Stimulated activated CD4-positive, alpha-beta T cell treated with anti-CD3 and anti-CD28 coated beads, Interleukin-15, amount 100 ng/mL, for 24 hours (primary cell): ENCODE results near the gene RAMAC.
"Not testable (repeated sequence)": the region's sequence is repeated elsewhere in the genome, so short reads cannot be mapped to it uniquely, and the experiment has no call there.

ENCODE experiments used
- DNase-seq: peaks from one replicate; pipeline ENCODE4 v3.0.0-alpha.2; 2020

Gene RAMAC

DNA sequence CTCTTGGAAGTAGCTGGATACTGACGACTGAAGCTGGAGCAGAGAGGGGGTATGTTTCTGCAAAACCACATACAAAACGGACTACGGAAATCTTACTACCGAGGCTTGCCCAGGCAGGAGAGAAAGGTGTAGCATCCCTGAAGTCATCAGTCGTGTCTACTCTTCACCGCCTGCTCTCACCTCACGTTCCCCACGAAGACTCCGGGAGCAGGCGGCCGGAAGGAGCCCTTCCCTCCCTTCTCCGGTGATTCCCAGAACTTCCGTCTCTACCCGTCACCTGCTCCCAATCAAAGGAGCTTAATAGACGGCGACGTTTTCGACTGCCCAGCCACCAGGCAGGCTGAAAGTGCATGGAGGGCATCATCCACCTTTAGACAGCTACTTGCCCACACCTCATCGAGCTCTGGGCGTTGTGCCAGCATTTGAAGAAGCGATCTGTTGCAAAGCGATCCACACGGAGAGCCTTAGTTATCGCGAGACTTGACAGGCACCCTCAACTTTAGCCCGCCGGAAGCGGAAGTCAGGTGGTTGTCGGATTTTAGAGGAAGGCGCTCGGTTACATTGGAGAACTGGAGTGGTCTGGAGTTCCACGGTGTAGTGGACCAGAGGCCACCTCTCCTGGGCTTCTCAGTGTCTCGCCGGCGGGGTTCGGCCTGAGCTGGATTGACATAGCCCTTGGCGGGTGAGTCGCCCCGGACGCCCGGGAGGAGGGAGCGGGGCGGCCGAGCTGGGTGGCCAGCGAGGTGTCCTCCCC, at the start of gene RAMAC:
Gene RAMAC, plus strand, starts transcription at position 523 of the 754 bp plus-strand sequence. CDS start 2,809 bp downstream, outside the sequence.
- DNase-seq: peak; percentile 93

DNA sequence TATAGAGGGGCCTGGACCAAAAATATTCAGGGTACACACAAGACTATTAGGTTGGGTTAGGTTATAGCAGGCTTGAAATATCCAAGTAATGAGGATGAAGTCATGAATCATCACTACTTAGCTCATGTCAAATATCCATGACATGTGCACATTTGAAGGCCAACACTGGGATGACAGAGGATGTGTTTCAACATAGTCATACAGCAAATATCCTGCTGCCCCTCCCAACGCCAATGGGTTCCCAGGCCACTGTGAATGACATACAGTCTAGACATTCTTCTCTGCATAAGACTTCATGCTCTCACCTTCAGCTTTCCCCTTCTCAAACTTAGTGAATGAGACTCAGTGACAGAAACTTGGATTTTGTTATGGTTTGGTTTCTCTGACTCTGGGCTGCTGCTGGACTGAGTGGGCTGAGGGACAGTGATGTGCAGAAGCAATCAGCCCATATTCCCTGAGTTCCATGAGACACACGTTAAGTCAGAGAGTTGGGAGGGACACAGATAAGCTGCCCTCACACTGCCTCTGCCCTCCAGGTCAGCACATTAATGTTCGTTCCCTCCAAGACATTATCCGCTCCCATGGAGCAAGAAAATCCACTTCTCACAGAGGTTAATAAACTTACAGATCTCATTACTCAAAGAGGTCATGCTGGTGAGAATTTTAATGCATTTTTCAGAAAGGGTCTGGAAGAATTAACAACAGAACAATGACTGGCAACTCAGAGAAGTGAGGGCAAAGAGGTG, 48.9 kb upstream of the RAMAC start:
- no peak for DNase-seq

DNA sequence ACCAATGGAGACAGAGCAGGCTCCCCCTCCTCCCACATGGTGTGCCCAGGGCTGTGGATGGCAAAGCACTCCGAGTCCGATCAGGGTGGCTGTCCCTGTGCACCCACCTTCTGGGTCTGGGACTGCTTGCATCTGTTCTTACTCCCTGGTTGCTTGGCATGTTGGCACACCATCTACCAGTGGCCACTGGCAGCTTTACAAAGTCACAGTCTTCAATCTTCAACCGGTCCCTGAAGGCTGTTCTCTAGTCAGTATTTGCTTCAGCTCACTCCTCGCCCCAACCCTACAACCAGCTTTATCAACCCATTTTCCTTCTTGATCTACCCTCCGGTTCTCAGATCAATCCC, 48.3 kb upstream of the RAMAC start:
- DNase-seq: no peak

DNA sequence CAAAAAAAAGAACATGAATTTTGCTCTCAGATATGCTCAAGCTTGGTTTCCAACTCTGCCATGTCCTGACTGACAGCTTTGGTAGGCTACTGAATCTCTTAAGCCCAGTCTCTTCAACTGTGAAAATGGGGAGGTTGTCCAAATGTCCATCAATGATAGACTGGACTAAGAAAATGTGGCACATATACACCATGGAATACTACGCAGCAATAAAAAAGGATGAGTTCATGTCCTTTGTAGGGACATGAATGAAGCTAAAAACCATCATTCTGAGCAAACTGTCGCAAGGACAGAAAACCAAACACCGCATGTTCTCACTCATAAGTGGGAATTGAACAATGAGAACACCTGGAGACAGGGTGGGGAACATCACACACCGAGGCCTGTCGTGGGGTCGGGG, 46.3 kb upstream of the RAMAC start:
- not testable (repeated sequence) for DNase-seq

DNA sequence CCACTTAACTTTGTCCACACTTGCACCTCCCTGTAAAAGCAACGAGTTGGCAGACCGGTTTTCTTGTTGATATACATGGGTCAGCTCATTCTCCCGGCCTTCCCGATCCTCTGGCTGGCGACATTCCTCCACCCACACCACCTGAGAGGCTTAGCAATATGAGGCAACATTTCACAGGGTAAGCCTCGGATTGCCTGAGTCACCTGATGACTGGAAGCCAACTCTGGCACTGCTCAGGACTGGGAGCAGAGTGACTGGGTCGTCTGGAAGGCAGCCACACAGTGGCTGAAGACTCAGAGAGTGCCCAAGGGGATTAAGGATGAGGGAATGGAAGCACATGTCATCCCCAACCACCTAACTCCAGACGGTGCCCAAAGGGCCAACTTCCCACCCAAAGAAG, 43.3 kb upstream of the RAMAC start:
- no peak for DNase-seq

DNA sequence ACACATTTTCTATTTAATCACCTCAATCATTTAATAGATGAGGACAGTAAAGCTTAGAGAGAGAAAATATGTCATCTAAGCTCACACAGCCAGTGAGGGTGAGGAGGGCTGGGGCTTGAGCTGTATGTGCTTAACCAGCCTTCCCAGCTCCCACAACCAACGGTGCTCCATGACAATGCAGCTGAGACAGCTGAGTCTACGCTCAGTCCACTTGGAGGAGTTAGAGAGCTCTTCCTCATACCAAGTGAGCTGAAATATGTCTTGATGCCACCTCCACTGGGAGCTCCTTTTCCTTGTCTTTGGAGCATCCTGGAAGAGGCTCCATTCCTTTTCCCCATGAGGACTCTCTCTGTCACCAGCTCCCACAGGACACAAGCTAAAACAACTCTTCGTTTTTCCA, 42.8 kb upstream of the RAMAC start:
- no peak for DNase-seq

DNA sequence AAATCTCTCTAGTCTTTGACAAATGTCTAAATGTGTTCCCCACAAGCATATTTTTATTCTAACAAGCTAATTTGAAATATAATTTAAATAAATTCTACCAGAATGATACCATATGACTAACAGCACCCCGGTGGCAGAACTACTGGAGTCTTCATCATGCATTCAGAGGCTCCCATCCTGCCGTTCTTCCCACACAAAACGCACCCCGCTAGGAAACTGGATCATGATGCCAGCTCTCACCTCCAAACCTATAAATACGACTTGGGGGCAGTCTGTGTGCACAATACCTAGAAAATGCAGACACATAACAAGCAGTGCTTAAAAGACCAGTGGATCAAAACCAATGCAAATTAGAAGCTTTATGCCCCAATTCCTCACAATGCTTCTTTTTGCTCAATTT, 42.0 kb upstream of the RAMAC start:
- DNase-seq: no peak

DNA sequence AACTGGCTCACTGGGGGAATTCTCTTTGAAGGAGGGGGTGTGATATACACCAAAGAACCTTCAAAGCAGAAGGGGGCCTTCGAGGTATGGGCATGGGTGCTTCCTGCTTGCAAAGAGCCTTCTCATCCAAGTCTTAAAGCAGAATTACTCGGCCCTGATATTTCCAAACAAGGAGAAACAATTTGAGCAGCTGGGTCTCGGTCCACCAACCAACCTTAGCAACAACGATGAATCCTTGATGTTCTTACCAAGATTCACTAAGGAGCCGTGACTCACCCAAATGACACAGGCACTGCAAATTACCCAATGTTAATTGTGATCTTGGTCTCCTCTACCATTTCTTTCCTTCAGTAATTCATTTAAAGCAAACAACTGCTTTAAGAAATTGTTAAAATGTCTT, 41.2 kb upstream of the RAMAC start:
- no peak for DNase-seq

DNA sequence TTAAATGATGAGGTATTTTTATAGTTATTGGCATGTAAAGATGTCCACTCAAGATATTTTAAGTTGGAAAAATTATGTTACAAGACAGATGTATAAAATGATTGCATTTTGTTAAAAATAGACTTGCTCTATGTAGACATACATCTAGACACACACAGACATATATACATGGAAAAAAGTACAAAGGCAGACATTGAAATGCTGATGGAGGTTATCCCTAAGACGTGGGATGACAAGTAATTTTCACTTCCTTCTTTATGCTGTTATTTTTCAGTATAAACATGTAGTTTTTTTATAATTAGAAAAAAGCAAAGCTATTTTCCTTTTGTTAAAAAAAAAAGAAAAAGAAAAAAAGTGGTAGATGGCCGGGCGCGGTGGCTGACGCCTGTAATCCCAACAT, 40.7 kb upstream of the RAMAC start:
- DNase-seq: no peak

DNA sequence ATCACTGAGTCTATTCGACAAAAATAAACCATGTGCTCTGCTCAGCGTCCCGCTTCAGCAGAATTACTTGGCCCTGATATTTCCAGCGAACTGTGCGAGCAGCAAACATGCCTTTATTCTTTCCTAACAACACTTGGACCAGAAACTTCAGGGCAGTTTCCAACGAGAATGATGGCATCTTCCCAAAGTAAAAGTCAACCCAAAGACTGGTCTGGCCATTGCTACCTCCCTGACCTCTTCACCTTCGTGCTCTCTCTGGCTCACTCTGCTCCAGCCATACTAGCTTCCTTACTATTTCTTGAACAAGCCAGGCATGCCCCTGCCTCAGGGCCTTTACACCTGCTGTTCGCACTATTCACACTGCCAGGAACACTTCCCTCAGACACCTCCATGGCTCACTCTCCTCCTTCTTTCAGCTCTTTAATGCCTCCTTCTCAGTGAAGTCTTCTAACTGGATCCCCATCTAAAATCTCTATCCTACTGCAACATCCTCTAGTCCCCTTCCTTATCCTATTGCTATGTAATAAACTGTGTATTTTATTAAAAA, 39.8 kb upstream of the RAMAC start:
- DNase-seq: no peak

DNA sequence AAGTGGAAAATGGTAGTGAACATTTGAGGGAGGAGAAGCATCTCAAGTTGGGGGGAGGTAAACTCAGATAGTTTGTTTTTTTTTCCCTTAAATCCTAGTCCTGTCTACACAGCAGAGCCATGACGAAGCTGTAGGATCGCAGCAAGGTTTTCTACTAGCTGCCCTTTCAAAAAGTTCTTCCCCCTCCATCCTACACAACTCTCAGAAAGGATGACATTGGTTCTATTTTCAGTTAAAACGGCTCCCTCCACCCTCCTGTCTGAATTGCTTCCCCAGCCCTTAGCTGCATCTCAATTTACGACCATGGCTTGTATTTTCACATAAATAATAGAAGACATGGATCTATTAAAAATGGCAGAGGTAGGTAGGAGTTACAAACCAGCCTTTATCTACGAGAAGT, 35.7 kb upstream of the RAMAC start:
- DNase-seq: no peak

DNA sequence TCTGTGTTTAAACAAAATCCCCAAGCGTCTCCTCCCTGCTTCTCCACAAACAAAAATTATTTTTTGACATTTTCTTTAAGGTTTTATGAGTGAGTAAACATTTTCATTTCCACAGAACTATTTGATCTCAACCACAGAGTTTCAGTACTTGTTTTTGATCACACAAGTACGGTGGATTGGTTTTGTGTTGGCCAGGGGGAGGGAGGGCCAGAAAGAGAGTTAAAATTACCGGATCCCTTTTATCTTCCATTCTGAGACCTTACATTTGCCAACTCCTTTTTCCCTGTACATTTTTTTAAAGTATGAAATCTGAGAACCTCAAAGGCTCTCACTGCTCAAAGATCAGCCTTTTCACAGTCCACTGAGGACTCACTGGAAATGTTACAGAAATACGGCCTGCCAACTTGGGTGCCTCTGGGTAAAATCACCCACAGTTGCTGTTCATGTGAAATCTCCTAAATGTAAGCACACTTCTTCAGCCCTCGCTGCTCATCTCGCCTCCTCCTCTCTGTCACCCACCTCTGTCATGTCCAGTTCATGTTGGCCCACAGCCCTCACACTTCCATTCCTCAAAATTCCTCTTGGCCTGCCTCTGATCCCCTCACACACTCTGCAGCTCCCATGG, 35.2 kb upstream of the RAMAC start:
- DNase-seq: peak; percentile 19

DNA sequence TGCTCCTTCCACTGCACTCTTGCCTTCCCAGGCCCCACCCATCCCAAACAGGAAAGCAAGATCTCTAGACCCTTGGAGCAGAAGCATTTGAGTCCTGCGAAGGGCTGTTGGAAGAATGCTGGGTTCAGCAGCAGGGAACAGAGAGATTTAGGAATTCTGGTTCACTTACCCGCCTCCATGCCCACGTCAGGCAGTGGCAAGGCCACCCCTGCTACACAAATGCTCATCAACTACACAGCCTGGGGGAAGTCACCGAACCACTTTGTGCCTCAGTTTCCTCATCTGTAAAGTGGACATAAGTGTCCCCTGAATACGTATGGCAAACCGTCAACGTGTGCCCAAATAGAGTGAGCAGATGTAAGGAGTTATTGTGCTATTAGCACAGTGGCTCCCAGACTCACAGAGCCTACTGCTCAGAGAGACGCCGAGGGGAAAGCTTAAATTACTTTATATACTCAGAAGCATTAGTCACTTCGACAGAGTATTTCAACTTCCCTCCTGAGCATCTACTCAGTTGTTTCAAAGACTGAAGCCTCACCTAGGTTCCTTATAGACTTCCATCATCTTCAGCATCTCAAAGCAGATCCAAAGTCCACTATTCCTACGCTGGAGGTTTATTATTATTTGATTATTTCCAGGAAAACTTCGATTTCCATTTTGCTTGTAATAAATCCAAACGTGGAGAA, 34.4 kb upstream of the RAMAC start:
- DNase-seq: no peak

DNA sequence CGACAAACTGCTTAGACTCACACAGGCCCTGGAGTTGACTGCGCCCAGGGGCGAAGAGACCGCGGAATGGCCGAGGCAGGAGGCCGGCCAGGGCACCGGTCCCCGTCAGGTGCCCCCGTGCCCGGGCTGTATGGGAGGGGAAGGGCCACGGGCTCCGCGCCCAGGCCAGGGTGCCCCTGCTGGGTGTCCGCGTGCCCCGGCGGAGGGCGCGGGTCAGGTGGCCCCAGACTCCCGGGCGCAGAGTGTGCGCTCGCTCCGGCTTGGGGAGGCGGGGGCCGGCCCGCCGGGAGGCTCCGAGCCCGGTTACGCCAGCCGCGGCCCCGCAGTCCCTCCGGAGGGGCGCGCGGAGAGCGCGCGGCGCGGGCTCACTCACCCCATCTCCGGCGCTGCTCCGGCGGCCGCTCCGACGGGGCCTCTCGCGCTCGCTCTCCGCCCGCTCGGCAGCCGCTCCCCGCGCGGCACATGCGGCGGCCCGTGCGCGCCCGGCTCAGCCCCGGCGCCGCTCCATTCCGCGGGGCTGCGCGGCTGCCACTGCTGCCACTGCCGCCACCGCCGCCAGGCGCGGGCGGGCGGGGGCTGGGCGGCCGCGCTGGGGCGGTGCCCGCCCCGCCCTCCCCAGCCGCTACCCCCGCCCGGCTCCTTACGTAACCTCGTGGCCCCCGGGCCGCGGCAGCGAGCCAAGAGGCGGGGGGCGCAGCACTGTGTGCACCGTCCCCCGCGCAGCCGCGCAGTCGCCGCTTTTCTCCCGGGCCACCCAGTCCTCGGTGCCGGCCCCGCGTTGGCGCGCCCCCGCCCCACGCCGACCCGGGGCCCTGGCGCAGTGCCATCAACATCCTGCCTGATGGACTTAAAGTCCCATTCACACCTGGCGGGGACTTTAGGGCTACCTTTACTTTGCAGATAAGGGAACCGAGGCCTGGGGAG, 33.6 kb upstream of the RAMAC start, which contains the start of gene HOMER2:
Gene HOMER2, minus strand, starts transcription at position 563 of the 924 bp plus-strand sequence. Its CDS starts 185 bp downstream, at position 378.
- peak; percentile 31 for DNase-seq

DNA sequence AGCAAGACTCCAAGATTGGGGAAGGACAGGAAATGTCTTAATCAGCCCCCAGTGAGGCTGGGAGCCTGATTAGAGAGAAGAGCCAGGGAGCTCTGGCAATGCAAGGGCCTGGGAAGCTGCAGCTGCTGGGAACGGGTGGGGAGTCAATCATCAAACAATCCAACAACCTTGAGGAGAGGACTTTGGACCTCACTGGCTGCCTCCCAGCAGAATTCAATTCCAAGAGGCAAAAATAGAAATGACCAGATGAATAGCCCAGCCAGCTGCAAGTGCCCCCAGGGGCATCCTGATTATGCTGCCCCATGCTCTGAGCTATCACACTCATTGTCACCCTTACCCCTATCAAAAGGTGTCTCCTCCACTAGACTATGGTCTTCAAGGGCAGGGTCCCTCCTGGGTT, 27.4 kb upstream of the RAMAC start:
- DNase-seq: no peak

DNA sequence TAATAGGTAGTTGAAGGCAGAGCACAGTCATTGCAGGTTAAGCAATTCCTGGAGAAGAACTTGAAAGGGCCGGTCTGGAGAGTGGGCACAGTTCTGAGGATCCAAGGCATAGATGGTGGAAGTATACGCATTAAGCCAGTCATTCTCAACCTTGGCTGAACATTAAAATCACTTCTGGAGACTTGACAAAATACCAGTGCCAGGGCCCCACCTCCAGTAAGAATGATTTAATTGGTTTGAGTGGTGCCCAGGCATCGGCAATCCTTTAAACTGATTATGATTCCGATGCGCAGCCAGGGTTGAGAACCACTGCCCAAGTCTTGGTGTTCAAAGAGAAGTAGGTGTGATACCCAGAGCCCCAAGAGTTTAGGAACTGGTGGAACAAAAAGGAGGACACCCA, 26.6 kb upstream of the RAMAC start:
- DNase-seq: no peak

DNA sequence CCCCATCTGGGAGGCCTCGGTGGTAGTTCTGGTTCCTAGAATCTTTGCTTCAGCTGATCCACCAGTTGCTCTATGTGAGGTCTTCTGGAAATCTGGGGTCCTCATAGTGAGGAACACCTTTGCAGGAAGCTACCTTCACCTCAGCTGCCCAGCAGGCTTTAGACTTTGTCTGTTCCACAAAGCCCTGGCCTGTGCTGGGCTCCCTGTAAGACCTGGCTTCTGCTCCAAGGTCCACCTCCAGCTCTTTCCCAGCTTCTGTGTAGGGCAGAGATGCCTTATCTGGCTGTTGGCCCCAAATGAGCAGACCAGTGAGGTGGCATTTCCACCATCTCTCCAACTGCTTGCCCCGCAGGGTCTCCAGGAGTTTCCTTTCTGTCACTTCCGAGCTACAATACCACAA, 25.2 kb upstream of the RAMAC start:
- DNase-seq: no peak

DNA sequence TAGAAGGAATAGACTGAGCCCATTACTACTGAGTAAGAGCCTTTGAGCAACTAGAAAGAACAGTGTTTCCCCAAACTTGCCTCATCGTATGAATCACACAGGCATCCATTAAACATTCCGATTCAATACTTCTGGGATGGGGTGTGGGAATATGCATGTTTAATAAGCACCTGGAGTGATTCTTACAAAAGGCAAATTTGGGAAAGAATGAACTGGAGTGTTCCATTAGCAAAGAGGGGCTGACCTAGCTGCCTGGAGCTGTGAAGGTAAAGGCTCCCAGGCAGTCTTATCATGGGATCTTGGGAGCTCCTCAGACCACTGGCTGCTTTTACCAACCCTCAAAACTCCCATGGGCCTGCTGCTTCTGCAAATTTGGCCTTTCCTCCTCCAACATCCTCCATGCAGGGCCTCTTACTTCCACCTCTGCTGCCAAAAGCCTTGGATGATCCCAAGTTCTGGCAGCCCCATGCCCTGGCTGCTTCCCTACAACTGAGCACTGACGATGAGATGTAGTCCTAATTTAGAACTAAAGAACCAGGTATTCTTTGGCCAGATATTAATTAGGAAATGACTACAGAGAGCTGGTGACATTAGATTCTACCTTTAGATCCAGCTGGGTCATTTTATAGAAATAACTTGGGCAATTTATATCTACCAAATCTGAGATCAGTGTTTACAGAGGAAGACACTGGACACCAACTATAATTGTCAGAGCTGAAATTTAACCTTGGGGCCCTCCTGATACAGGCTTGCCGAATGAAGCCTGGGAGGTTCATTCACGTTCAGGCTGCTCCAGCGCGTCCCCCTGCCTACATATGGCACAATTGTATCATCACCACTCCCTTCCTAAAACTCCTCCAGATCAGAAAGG, 22.3 kb upstream of the RAMAC start:
- no peak for DNase-seq

DNA sequence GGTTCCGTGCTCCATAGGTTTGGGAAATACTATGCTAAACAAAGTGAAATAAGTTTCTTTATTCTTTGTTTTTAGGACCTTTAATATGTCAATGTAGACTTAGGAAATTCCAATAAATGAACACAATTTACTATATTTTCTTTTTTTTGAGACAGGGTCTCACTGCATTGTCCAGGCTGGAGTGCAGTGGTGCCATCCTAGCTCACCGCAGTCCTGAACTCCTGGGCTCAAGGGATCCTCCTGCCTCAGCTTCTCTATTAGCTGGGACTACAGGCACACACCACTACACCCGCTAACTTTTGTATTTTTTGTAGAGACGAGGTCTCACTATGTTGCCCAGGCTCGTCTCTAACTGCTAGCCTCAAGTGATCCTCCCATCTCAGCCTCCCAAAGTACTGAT, 21.1 kb upstream of the RAMAC start:
- DNase-seq: no peak

DNA sequence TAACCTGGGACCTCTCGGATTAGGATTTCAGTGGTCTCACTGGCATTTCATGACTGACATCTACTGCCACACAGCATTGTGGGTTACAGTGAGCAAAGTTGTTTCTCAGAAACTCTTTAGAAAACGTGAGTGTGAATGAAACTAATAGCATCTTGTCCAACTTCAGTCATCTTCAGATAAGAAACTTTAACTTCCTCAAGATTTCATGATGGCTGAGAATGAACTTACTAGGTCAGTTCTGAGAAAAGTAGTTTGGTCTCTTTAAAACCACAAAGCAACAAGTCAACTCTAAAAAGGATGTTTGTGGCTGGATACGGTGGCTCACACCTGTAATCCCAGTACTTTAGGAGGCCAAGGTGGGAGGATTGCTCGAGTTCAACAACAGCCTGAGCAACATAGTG, 19.3 kb upstream of the RAMAC start:
- DNase-seq: peak; percentile 19

DNA sequence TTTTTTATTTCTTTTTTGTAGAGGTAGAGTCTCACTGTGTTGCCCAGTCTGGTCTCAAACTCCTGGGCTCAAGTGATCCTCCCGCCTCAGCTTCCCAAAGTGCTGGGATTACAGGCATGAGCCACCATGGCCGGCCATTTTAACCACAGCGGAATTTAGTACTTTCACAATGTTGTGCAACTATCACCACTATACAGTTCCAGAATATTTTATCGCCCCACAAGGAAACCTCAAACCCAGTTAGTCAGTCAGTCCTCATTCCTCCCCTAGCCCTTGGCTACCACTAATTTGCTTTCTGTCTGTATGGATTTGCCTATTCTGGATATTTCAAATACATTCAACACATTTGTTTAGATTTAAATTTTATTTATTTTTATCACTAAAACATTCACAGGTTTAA, 17.9 kb upstream of the RAMAC start:
- DNase-seq: no peak
